GM23248 (cell line): ENCODE measurements around the gene TMEM120A. TPM values are rescaled to one million over a fixed set of nuclear protein-coding genes. Genes with fewer than 3 reads are reported as not detected.
"Not testable (repeated sequence)": the region's sequence is repeated elsewhere in the genome, so short reads cannot be mapped to it uniquely, and the experiment has no call there.

Source experiments
- DNase-seq: peaks from one replicate; pipeline ENCODE4 v3.0.0-alpha.2; 2015
- H2AFZ ChIP-seq: fragments of 200-600 bp; sonication (generic); 2 replicates; pipeline ENCODE4 v1.6.1; 2016; ENCODE audit warnings: antibody characterized with exemption
- H3F3A ChIP-seq: fragments of 200-600 bp; sonication (generic); 2 replicates; pipeline ENCODE4 v1.6.1; 2016; ENCODE audit warnings: mild to moderate bottlenecking, antibody characterized with exemption, mixed run types; ENCODE audit not compliant: insufficient read depth
- H3K27ac ChIP-seq: fragments of 200-600 bp; sonication (generic); 2 replicates; pipeline ENCODE4 v1.5.1; 2016; ENCODE audit warnings: mild to moderate bottlenecking
- H3K27me3 ChIP-seq: fragments of 200-600 bp; sonication (generic); replicated peaks from 2 replicates; pipeline ENCODE4 v1.6.1; 2016; ENCODE audit warnings: mild to moderate bottlenecking; ENCODE audit not compliant: insufficient read depth
- H3K36me3 ChIP-seq: fragments of 200-600 bp; sonication (generic); 2 replicates; pipeline ENCODE4 v1.6.1; 2016; ENCODE audit warnings: low read depth, mild to moderate bottlenecking
- H3K4me1 ChIP-seq: fragments of 200-600 bp; sonication (generic); 2 replicates; pipeline ENCODE4 v1.6.1; 2016; ENCODE audit warnings: mild to moderate bottlenecking; ENCODE audit not compliant: insufficient read depth
- H3K4me2 ChIP-seq: fragments of 200-600 bp; sonication (generic); one replicate; pipeline ENCODE4 v1.6.1; 2016; ENCODE audit warnings: mild to moderate bottlenecking; ENCODE audit not compliant: unreplicated experiment
- H3K4me3 ChIP-seq: fragments of 200-600 bp; sonication (generic); 2 replicates; pipeline ENCODE4 v1.5.1; 2016; ENCODE audit warnings: mild to moderate bottlenecking
- H3K79me2 ChIP-seq: fragments of 200-600 bp; sonication (generic); 2 replicates; pipeline ENCODE4 v1.6.1; 2016; ENCODE audit warnings: mild to moderate bottlenecking; ENCODE audit not compliant: insufficient read depth
- H3K9ac ChIP-seq: fragments of 200-600 bp; sonication (generic); 2 replicates; pipeline ENCODE4 v1.6.1; 2016; ENCODE audit warnings: mild to moderate bottlenecking
- H3K9me2 ChIP-seq: fragments of 200-600 bp; sonication (generic); 2 replicates; pipeline ENCODE4 v1.6.1; 2016; ENCODE audit warnings: mixed run types, mild to moderate bottlenecking, moderate library complexity; ENCODE audit not compliant: insufficient read depth
- H3K9me3 ChIP-seq: fragments of 200-600 bp; sonication (generic); one replicate; pipeline ENCODE4 v1.6.1; 2017; ENCODE audit warnings: low read depth
- H4K20me1 ChIP-seq: fragments of 200-600 bp; sonication (generic); 2 replicates; pipeline ENCODE4 v1.6.0; 2016; ENCODE audit not compliant: insufficient read depth
- EZH2 ChIP-seq: fragments of 200-600 bp; sonication (generic); IDR thresholded peaks from 2 replicates; pipeline ENCODE4 v1.6.1; 2018; ENCODE audit warnings: antibody characterized with exemption, mild to moderate bottlenecking; ENCODE audit not compliant: insufficient read depth, poor library complexity, severe bottlenecking
- EZH2phosphoT487 ChIP-seq: fragments of 200-600 bp; sonication (generic); IDR thresholded peaks from 2 replicates; pipeline ENCODE4 v1.6.1; 2018; ENCODE audit warnings: antibody characterized with exemption, moderate library complexity, mild to moderate bottlenecking, low read depth; ENCODE audit not compliant: insufficient read depth
- WGBS, 2 experiments: methylation state at CpG; one replicate each; pipeline ENCODE4 v1.1.6; 2015 to 2017; ENCODE audit warnings: low lambda C conversion rate in 2 of 2, low coverage in 1 of 2; ENCODE audit errors: missing lambda C conversion rate in 2 of 2; 5-methylcytosine and 5-hydroxymethylcytosine counted together
- in situ Hi-C: fragments of 300-500 bp; cut with MboI; formaldehyde crosslinking; loops from 2 replicates; pipeline ENCODE4 v1.15.0; 2020
- polyA plus RNA-seq: library from polyadenylated mRNA; unstranded; fragments of >200 nt; fragmentation: Nextera tagmentation; extraction: Ambion mirVana; gene quantifications from 2 replicates; pipeline ENCODE4 v1.2.1, GENCODE V29; 2016
- total RNA-seq: library from RNA; depleted of rRNA; stranded (reverse); fragments of >200 nt; shearing (Covaris generic); gene quantifications from 2 replicates; pipeline ENCODE4 v1.2.3, GENCODE V29; 2014

TMEM120A gene
- total and polyA plus RNA-seq, 2 experiments from 2014 or later, result 25.1 to 46.9 TPM

DNA sequence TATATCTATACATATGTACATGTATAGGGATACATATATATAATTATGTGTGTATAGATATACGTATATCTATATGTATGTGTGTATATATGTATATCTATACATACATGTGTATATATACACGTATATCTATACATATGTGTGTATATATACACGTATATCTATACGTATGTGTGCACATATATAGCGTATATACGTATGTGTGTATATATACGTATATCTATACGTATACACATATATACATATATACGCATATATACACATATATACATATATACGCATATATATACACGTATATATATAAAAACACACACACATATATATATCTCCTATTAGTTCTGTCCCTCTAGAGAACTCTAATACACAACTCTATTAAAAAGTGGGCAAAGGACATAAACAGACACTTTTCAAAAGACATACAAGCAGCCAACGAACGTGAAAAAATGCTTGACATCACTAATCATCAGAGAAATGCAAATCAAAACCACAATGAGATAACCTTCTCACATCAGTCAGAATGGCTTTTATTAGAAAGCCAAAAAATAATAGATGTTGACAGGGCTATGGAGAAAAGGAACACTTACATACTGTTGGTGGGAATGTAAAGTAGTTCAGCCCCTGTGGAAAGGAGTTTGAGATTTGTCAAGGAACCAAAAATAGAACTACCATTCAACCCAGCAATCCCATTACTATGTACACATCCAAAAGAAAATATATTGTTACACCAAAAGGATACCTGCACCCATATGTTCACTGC is 22.0 kb upstream of the TMEM120A start:
- Histone ChIP-seq H3F3A (0 out of 2 replicates have a peak, but pooled peaks cover 5% of the 10 kb centered on the region), H3K27me3 (no peaks in the 10 kb centered on the region), H3K36me3 (peaks cover 3% of the 10 kb centered on the region; the same call in 1 of the 2 replicates), H3K4me3 (no peak overlapping the region), H2AFZ (no peak overlapping the region), H3K4me1 (peaks cover 5% of the 10 kb centered on the region; the same call in 1 of the 2 replicates), H3K9ac (no peak overlapping the region), H3K27ac (no peak overlapping the region), H3K79me2 (no peaks in the 10 kb centered on the region), H3K9me2 (no peaks in the 10 kb centered on the region), H3K4me2 (no peak overlapping the region), H3K9me3 (no peaks in the 10 kb centered on the region), H4K20me1 (no peaks in the 10 kb centered on the region)
- in situ Hi-C loops, result loop anchor here (10.0 kb wide), 1 partner anchor 152 kb away; no protein-coding TSS in a partner anchor
- no peak for TF ChIP-seq EZH2
- TF ChIP-seq EZH2phosphoT487, result no peak
- no peak for DNase-seq
- WGBS, 2 experiments, result 87 to 93% methylated on average over 13 of the region's 13 CpGs

DNA sequence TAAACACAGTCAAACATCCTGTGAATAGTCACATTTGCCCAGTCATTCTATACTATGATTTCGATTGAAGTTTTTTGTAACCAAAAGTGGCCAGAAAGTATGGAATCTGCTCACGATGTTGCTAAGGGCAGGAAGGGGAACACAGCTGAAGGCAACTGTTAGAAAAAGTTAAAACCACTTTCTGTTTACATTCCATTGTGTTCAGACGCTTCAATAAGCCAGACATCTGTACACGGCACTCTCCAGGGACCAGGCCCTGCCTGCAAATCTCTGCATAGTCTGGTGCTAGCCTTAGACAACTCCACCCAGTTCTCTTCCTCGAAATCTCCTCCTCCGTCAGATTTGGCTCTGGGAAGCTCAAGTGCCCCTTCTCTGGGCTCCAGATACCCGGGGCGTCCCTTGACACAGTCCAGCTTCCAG is 17.1 kb upstream of the TMEM120A start:
- Histone ChIP-seq H3K36me3 (peaks cover 1% of the 10 kb centered on the region; the same call in 1 of the 2 replicates), H3K9me2 (no peaks in the 10 kb centered on the region), H3K27me3 (no peaks in the 10 kb centered on the region), H3K27ac (peak overlapping the region; percentile 55), H2AFZ (peak overlapping the region; percentile 18), H4K20me1 (no peaks in the 10 kb centered on the region), H3K9ac (peak overlapping the region; percentile 53), H3K79me2 (no peaks in the 10 kb centered on the region), H3K4me3 (no peak overlapping the region), H3K9me3 (no peaks in the 10 kb centered on the region), H3F3A (peaks cover 12% of the 10 kb centered on the region; the same call in 1 of the 2 replicates), H3K4me2 (peak overlapping the region; percentile 43), H3K4me1 (peaks cover 10% of the 10 kb centered on the region; the same call in 1 of the 2 replicates)
- 16 to 24% methylated on average over 8 of the region's 8 CpGs for WGBS, 2 experiments
- no peak for TF ChIP-seq EZH2phosphoT487
- TF ChIP-seq EZH2, result no peak
- DNase-seq, result peak; percentile 76
- in situ Hi-C loops, result loop anchor here (10.0 kb wide), 1 partner anchor 147 kb away; no protein-coding TSS in a partner anchor

DNA sequence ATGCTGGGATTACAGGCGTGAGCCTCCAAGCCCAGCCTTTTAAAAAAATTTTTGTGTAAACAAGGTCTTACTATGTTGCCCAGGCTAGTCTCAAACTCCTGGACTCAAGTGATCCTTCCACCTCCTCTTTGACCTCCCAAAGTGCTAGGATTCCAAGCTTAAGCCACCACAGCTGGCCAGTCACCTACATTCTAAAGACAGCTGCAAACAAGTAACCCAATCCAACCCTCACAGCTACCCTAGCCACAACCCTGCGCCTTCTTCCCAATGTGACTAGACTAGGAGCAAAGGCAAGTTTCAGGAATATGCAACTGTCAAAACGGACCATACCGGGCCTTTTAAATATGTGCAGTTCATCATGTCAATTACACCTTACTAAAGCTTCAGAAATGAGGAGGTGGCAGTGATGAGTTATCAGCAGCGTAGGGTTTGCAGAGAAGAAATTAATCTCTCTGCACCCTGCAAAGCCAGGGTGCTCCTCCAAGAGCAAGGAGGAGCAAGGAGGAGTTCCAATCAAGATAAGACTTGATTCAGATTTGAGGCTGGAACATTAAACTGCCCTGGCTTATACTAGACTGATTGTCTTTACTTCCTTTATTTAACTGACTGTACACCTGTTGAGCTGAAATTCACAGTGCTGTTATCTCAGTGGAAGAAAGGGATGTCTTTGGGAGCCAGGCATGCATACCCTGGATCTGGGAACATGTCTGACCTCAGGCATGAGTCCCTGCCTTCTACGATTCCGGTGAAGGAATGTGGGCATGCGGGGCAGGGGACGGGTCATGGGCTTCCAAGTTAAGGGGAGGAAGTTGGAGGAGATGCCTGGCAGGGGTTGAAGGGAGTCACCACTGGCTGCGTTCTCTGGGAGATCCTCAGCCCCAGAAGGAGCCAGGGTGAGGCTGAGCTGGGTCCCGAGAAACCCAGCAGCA is 15.5 kb upstream of the TMEM120A start:
- Histone ChIP-seq H3K4me3 (no peak overlapping the region), H3K27me3 (no peaks in the 10 kb centered on the region), H2AFZ (no peak overlapping the region), H3K36me3 (no peaks in the 10 kb centered on the region; the same call in 1 of the 2 replicates), H4K20me1 (no peaks in the 10 kb centered on the region), H3K9ac (no peak overlapping the region), H3K79me2 (no peaks in the 10 kb centered on the region), H3F3A (peaks cover 12% of the 10 kb centered on the region; the same call in 1 of the 2 replicates), H3K9me3 (no peaks in the 10 kb centered on the region), H3K9me2 (no peaks in the 10 kb centered on the region), H3K27ac (no peak overlapping the region), H3K4me1 (peaks cover 10% of the 10 kb centered on the region; the same call in 1 of the 2 replicates), H3K4me2 (no peak overlapping the region)
- TF ChIP-seq EZH2 (no peak), EZH2phosphoT487 (no peak)
- in situ Hi-C loops, result loop anchor here (10.0 kb wide), 1 partner anchor 145 kb away; no protein-coding TSS in a partner anchor
- no peak for DNase-seq
- 73% methylated on average over 11 of the region's 11 CpGs for WGBS, 2 experiments

- in situ Hi-C loops, result no loop called here
- Histone ChIP-seq H3K79me2 (no peaks in the 10 kb centered on the region), H3K27me3 (no peaks in the 10 kb centered on the region), H3K4me1 (peaks cover 10% of the 10 kb centered on the region; the same call in 1 of the 2 replicates), H3K9me3 (no peaks in the 10 kb centered on the region), H3K9me2 (no peaks in the 10 kb centered on the region), H3K27ac (no peak overlapping the region), H2AFZ (no peak overlapping the region), H4K20me1 (no peaks in the 10 kb centered on the region), H3K4me3 (no peak overlapping the region), H3K36me3 (peaks cover 5% of the 10 kb centered on the region; the same call in 1 of the 2 replicates), H3K4me2 (no peak overlapping the region), H3K9ac (no peak overlapping the region), H3F3A (peaks cover 12% of the 10 kb centered on the region; the same call in 1 of the 2 replicates)
- DNase-seq, result no peak
- no peak for TF ChIP-seq EZH2
- TF ChIP-seq EZH2phosphoT487, result no peak
- WGBS, 2 experiments, result 66 to 72% methylated on average over 8 of the region's 8 CpGs
Observed at GRCh38 chr7:76008156-76008687, 13.8 kb upstream of the TMEM120A start.

GRCh38 chr7:76005004-76005403 is 10.6 kb upstream of the TMEM120A start:
- H2AFZ ChIP-seq, H3K9ac ChIP-seq, H3K27me3 ChIP-seq, H3K79me2 ChIP-seq, H3K9me3 ChIP-seq, H3K4me2 ChIP-seq, in situ Hi-C loops, H3K27ac ChIP-seq, H3K4me3 ChIP-seq, H3K9me2 ChIP-seq, H3K36me3 ChIP-seq, H3F3A ChIP-seq, H4K20me1 ChIP-seq, DNase-seq, H3K4me1 ChIP-seq: not testable (repeated sequence)
- WGBS, 2 experiments, result 93 to 94% methylated on average over 4 of the region's 4 CpGs
